Esophagus muscularis mucosa (tissue), 4 donors: Measurements from ENCODE around the gene ZBTB47. TPM values are rescaled to one million over a fixed set of nuclear protein-coding genes. Genes with fewer than 3 reads are reported as not detected.

ENCODE experiments used
- DNase-seq: peaks from one replicate; pipeline ENCODE4 v3.0.0-alpha.2; 2017; ENCODE audit errors: extremely low spot score
- H3K27ac ChIP-seq, 4 donors: fragments of 200-600 bp; sonication (generic); replicated peaks in 1 of 4; 1 replicate in 3 of 4; 2 replicates in 1 of 4; pipeline ENCODE4 v1.5.1; 2016 to 2019; ENCODE audit warnings: mild to moderate bottlenecking in 1 of 4
- H3K27me3 ChIP-seq, 4 donors: fragments of 200-600 bp; sonication (generic); one replicate each; pipeline versions ENCODE4 v1.5.1 to v1.6.0; 2016 to 2019
- H3K36me3 ChIP-seq, 4 donors: fragments of 200-600 bp; sonication (generic); one replicate each; pipeline ENCODE4 v1.5.1; 2016 to 2019
- H3K4me1 ChIP-seq, 4 donors: fragments of 200-600 bp; sonication (generic); one replicate each; pipeline ENCODE4 v1.5.1; 2016 to 2019
- H3K4me3 ChIP-seq, 4 donors: fragments of 200-600 bp; sonication (generic); 1 replicate in 2 of 4; 2 replicates in 2 of 4; pipeline ENCODE4 v1.5.1; 2016 to 2019; ENCODE audit warnings: mild to moderate bottlenecking in 4 of 4, moderate library complexity in 1 of 4
- H3K9me3 ChIP-seq, 4 donors: fragments of 200-600 bp; sonication (generic); 1 replicate in 3 of 4; 2 replicates in 1 of 4; pipeline ENCODE4 v1.5.1; 2016 to 2019
- CTCF ChIP-seq, 3 experiments: fragments of 200-600 bp in 2 of 3; fragments of 450-650 bp in 1 of 3; sonication (generic) in 2 of 3; IDR thresholded peaks; one replicate each; pipeline ENCODE4 v1.5.1; 2017 to 2019; ENCODE audit warnings: antibody characterized with exemption in 3 of 3, mild to moderate bottlenecking in 2 of 3, moderate library complexity in 1 of 3
- EP300 ChIP-seq: sonication (generic); formaldehyde crosslinking; IDR thresholded peaks from one replicate; pipeline ENCODE4 v1.6.1; 2017; ENCODE audit warnings: antibody characterized with exemption
- POLR2A ChIP-seq: fragments of 450-650 bp; IDR thresholded peaks from one replicate; pipeline ENCODE4 v1.6.1; 2017; ENCODE audit warnings: antibody characterized with exemption, moderate library complexity, mild to moderate bottlenecking, low read depth
- POLR2AphosphoS5 ChIP-seq, 2 donors: sonication (generic); formaldehyde crosslinking; IDR thresholded peaks; one replicate each; pipeline ENCODE4 v1.6.1; 2017; ENCODE audit warnings: antibody characterized with exemption in 2 of 2
- WGBS: methylation state at CpG from one replicate; pipeline ENCODE4 v1.1.5; 2018; 5-methylcytosine and 5-hydroxymethylcytosine counted together
- intact Hi-C: fragments of 100-400 bp; cut with DNase I; formaldehyde crosslinking; loops from one replicate; pipeline ENCODE4 v1.15.1; 2023
- total RNA-seq, 4 donors: library from RNA; depleted of rRNA; stranded (reverse); fragments of >200 nt; gene quantifications; one replicate each; pipeline versions ENCODE4 v1.1.0 to v1.2.1, GENCODE V29; 2016

The ZBTB47 gene
- total RNA-seq, 4 donors from 2014 or later, result 75.4 to 137 (median 95.7) TPM

- WGBS, result 100% methylated on average over 1 of the region's 4 CpGs
- H3K27ac ChIP-seq, result no peak overlapping the region
- no peak overlapping the region for H3K4me3 ChIP-seq
- H3K9me3 ChIP-seq, result no peaks in the 10 kb centered on the region
- intact Hi-C loops, result no loop called here
- DNase-seq, result no peak
- H3K36me3 ChIP-seq, result no peaks in the 10 kb centered on the region
- no peak for TF ChIP-seq POLR2A
- TF ChIP-seq POLR2AphosphoS5 (IDR thresholded peaks at IDR 0.05), result no peak
- no peak for TF ChIP-seq EP300
- no peak for TF ChIP-seq CTCF (IDR thresholded peaks at IDR 0.05)
- H3K4me1 ChIP-seq, result no peaks in the 10 kb centered on the region
- peaks cover 0 to 7% (median 0%) of the 10 kb centered on the region in 4 donors for H3K27me3 ChIP-seq
Measured at GRCh38 chr3:42712344-42712648, 58.8 kb downstream of the ZBTB47 start.

GRCh38 chr3:42712688-42713372, 59.3 kb downstream of the ZBTB47 start:
- Histone ChIP-seq H3K4me1 (no peaks in the 10 kb centered on the region), H3K27ac (no peak overlapping the region), H3K27me3 (peaks cover 0 to 7% (median 0%) of the 10 kb centered on the region in 4 donors), H3K36me3 (no peaks in the 10 kb centered on the region), H3K4me3 (no peak overlapping the region), H3K9me3 (no peaks in the 10 kb centered on the region)
- WGBS, result 79% methylated on average over 5 of the region's 5 CpGs
- TF ChIP-seq POLR2AphosphoS5 (IDR thresholded peaks at IDR 0.05), result no peak
- TF ChIP-seq POLR2A, result no peak
- TF ChIP-seq CTCF (IDR thresholded peaks at IDR 0.05), result no peak
- TF ChIP-seq EP300, result no peak
- intact Hi-C loops, result no loop called here
- DNase-seq, result no peak

- Histone ChIP-seq H3K4me3 (no peak overlapping the region), H3K4me1 (no peaks in the 10 kb centered on the region), H3K9me3 (no peaks in the 10 kb centered on the region), H3K27ac (no peak overlapping the region), H3K36me3 (no peaks in the 10 kb centered on the region), H3K27me3 (peaks cover 0 to 7% (median 0%) of the 10 kb centered on the region in 4 donors)
- intact Hi-C loops, result no loop called here
- no peak for TF ChIP-seq EP300
- TF ChIP-seq POLR2AphosphoS5 (IDR thresholded peaks at IDR 0.05), result no peak
- TF ChIP-seq CTCF (IDR thresholded peaks at IDR 0.05), result no peak
- no peak for TF ChIP-seq POLR2A
- DNase-seq, result no peak
- 83% methylated on average over 2 of the region's 2 CpGs for WGBS
Measured at GRCh38 chr3:42713747-42714146, 60.2 kb downstream of the ZBTB47 start.

GRCh38 chr3:42714171-42714852, 60.8 kb downstream of the ZBTB47 start:
- DNase-seq, result no peak
- H3K4me1 ChIP-seq, result no peaks in the 10 kb centered on the region
- H3K9me3 ChIP-seq, result no peaks in the 10 kb centered on the region
- no peak for TF ChIP-seq POLR2AphosphoS5 (IDR thresholded peaks at IDR 0.05)
- no peak for TF ChIP-seq EP300
- no peak overlapping the region for H3K27ac ChIP-seq
- H3K27me3 ChIP-seq, result peaks cover 0 to 7% (median 0%) of the 10 kb centered on the region in 4 donors
- no peak overlapping the region for H3K4me3 ChIP-seq
- H3K36me3 ChIP-seq, result no peaks in the 10 kb centered on the region
- intact Hi-C loops, result no loop called here
- WGBS, result 85% methylated on average over 4 of the region's 4 CpGs

Other genes starting within 250 kb of the ZBTB47 start
- gene LYZL4, start 243.1 kb upstream of the ZBTB47 start, total RNA-seq, result not detected
- 1 to 10 TPM; 3.0 to 6.6 (median 4.6) TPM for gene VIPR1, start 151.1 kb upstream of the ZBTB47 start, total RNA-seq
- 10 to 100 TPM; 52.7 to 62.7 (median 57.9) TPM for gene SEC22C, start 71.7 kb upstream of the ZBTB47 start, total RNA-seq
- 10 to 100 TPM; 11.1 to 15.6 (median 13.6) TPM for gene SS18L2, start 62.8 kb upstream of the ZBTB47 start, total RNA-seq
- 10 to 100 TPM; 24.7 to 73.1 (median 36.0) TPM for gene NKTR, start 53.0 kb upstream of the ZBTB47 start, total RNA-seq
- under 1 TPM in 1 of 4 donors, not detected in 3; 0.17 TPM for gene KLHL40, start 31.8 kb downstream of the ZBTB47 start, total RNA-seq
- gene HHATL, start 49.1 kb downstream of the ZBTB47 start, total RNA-seq, result 1 to 10 TPM in 1 of 4 donors, not detected in 3; 1.5 TPM
- gene CCDC13, start 119.6 kb downstream of the ZBTB47 start, total RNA-seq, result 1 to 10 TPM; 1.2 to 5.3 (median 3.9) TPM
- 100 to 1,000 TPM; 161 to 407 (median 272) TPM for gene HIGD1A, start 150.8 kb downstream of the ZBTB47 start, total RNA-seq
- 10 to 100 TPM in 1 of 4 donors, 1 to 10 TPM in 3; 2.5 to 15.9 (median 7.6) TPM for gene ACKR2, start 155.7 kb downstream of the ZBTB47 start, total RNA-seq
- gene CYP8B1, start 222.2 kb downstream of the ZBTB47 start, total RNA-seq, result not detected